Osteoblast (primary cell): ENCODE measurements around the gene MACROD2. TPM values are rescaled to one million over a fixed set of nuclear protein-coding genes. Genes with fewer than 3 reads are reported as not detected.

Experiments used
- DNase-seq: peaks from one replicate; pipeline ENCODE4 v3.0.0; 2011; ENCODE audit warnings: low spot score, mixed read lengths; ENCODE audit not compliant: insufficient read length; ENCODE audit errors: missing footprints
- H2AFZ ChIP-seq: 2 replicates; pipeline ENCODE4 v1.6.0; 2011; ENCODE audit warnings: mild to moderate bottlenecking, low read length
- H3K27ac ChIP-seq: 2 replicates; pipeline ENCODE4 v1.5.1; 2011; ENCODE audit warnings: mild to moderate bottlenecking, low read depth, low read length, moderate library complexity
- H3K27me3 ChIP-seq: 2 replicates; pipeline ENCODE4 v1.6.0; 2012; ENCODE audit warnings: mild to moderate bottlenecking, control low read depth, inconsistent platforms, low read length, moderate library complexity; ENCODE audit not compliant: insufficient read depth
- H3K36me3 ChIP-seq: 2 replicates; pipeline ENCODE4 v1.5.1; 2011; ENCODE audit warnings: mild to moderate bottlenecking, low read length, control low read depth, moderate library complexity; ENCODE audit not compliant: insufficient read depth
- H3K4me1 ChIP-seq: 2 replicates; pipeline ENCODE4 v1.5.1; 2011; ENCODE audit warnings: mild to moderate bottlenecking, low read length, control low read depth, moderate library complexity; ENCODE audit not compliant: insufficient read depth
- H3K4me2 ChIP-seq: 2 replicates; pipeline ENCODE4 v1.6.0; 2011; ENCODE audit warnings: mild to moderate bottlenecking, low read length; ENCODE audit not compliant: insufficient read depth
- H3K4me3 ChIP-seq: fragments of 200-600 bp; sonication (generic); 3 replicates; pipeline ENCODE4 v1.5.1; 2012; ENCODE audit warnings: mild to moderate bottlenecking, low read length, inconsistent platforms; ENCODE audit not compliant: insufficient read depth
- H3K79me2 ChIP-seq: 2 replicates; pipeline ENCODE4 v1.6.0; 2012; ENCODE audit warnings: mild to moderate bottlenecking, low read length, control low read depth, inconsistent platforms; ENCODE audit not compliant: insufficient read depth
- H3K9me3 ChIP-seq: 2 replicates; pipeline ENCODE4 v1.5.1; 2011; ENCODE audit warnings: low read depth, low read length, control low read depth
- H4K20me1 ChIP-seq: 2 replicates; pipeline ENCODE4 v1.6.0; 2012; ENCODE audit warnings: mild to moderate bottlenecking, low read length, control low read depth; ENCODE audit not compliant: insufficient read depth
- CTCF ChIP-seq: IDR thresholded peaks from 2 replicates; pipeline ENCODE4 v1.5.1; 2011; ENCODE audit warnings: mild to moderate bottlenecking, low read depth, low read length, moderate library complexity; ENCODE audit errors: extremely low read depth
- total RNA-seq: library from RNA; depleted of rRNA; stranded (reverse); fragments of >200 nt; gene quantifications from 2 replicates; pipeline ENCODE4 v1.2.3, GENCODE V29; 2012

MACROD2 gene
- total RNA-seq, 1 donor: 4.0 TPM

- no peaks in the 10 kb centered on the region for H3K36me3 ChIP-seq
- H2AFZ ChIP-seq: no peak overlapping the region
- no peak for DNase-seq
- no peak overlapping the region for H3K4me3 ChIP-seq
- H3K4me1 ChIP-seq: no peaks in the 10 kb centered on the region
- H3K27ac ChIP-seq: no peak overlapping the region
- H3K4me2 ChIP-seq: no peak overlapping the region
- H3K27me3 ChIP-seq: no peaks in the 10 kb centered on the region
- no peaks in the 10 kb centered on the region for H3K9me3 ChIP-seq
- H4K20me1 ChIP-seq: no peaks in the 10 kb centered on the region
- TF ChIP-seq CTCF: no peak
- H3K79me2 ChIP-seq: no peaks in the 10 kb centered on the region
Measured at GRCh38 chr20:14361509-14362345, 366.4 kb downstream of the MACROD2 start.

- Histone ChIP-seq H3K27me3 (no peaks in the 10 kb centered on the region), H3K36me3 (no peaks in the 10 kb centered on the region), H3K4me3 (no peak overlapping the region), H4K20me1 (no peaks in the 10 kb centered on the region), H3K9me3 (no peaks in the 10 kb centered on the region), H3K27ac (no peak overlapping the region), H3K4me1 (no peaks in the 10 kb centered on the region), H2AFZ (no peak overlapping the region), H3K79me2 (no peaks in the 10 kb centered on the region), H3K4me2 (no peak overlapping the region)
- no peak for TF ChIP-seq CTCF
- DNase-seq: no peak
Measured at GRCh38 chr20:14374196-14374595, 378.9 kb downstream of the MACROD2 start.

- DNase-seq: no peak
- Histone ChIP-seq H4K20me1 (no peaks in the 10 kb centered on the region), H2AFZ (no peak overlapping the region), H3K4me1 (no peaks in the 10 kb centered on the region), H3K27ac (no peak overlapping the region), H3K9me3 (no peaks in the 10 kb centered on the region), H3K4me2 (no peak overlapping the region), H3K4me3 (no peak overlapping the region), H3K27me3 (no peaks in the 10 kb centered on the region), H3K79me2 (no peaks in the 10 kb centered on the region), H3K36me3 (no peaks in the 10 kb centered on the region)
- no peak for TF ChIP-seq CTCF
Measured at GRCh38 chr20:14375416-14375985, 380.2 kb downstream of the MACROD2 start.

- Histone ChIP-seq H3K4me3 (no peak overlapping the region), H3K9me3 (no peaks in the 10 kb centered on the region), H4K20me1 (no peaks in the 10 kb centered on the region), H3K79me2 (no peaks in the 10 kb centered on the region), H2AFZ (no peak overlapping the region), H3K27ac (no peak overlapping the region), H3K4me1 (no peaks in the 10 kb centered on the region), H3K36me3 (no peaks in the 10 kb centered on the region), H3K27me3 (no peaks in the 10 kb centered on the region), H3K4me2 (no peak overlapping the region)
- no peak for TF ChIP-seq CTCF
- no peak for DNase-seq
Measured at GRCh38 chr20:14378326-14378725, 383.0 kb downstream of the MACROD2 start.
